ENCODE measurements around the gene TGFBR3L. TPM values are rescaled to one million over a fixed set of nuclear protein-coding genes. Genes with fewer than 3 reads are reported as not detected.

TGFBR3L gene
- total and polyA plus RNA-seq, 2 donors (not counting 3 experiments of a cell fraction or from before 2014, with no cell fraction given) = 0.35 TPM; not detected in 1

GRCh38 chr19:7866399-7867091, 48.1 kb upstream of the TGFBR3L start:
- H3K36me3 ChIP-seq (ENCODE audit: control insufficient read depth in 2 of 2, extremely low read depth in 1 of 2, insufficient read depth in 2 of 2, low read length in 2 of 2) = no peaks in the 10 kb centered on the region
- H3K4me2 ChIP-seq (ENCODE audit: insufficient read depth, low read length) = no peak overlapping the region
- no peak overlapping the region for H3K9ac ChIP-seq (replicated peaks; ENCODE audit: extremely low read depth, insufficient read depth, low read length)
- H2AFZ ChIP-seq (ENCODE audit: low read depth, low read length) = no peak overlapping the region
- ChIA-PET POLR2A (no interaction called here), CTCF (no interaction called here)
- TF ChIP-seq MYC (IDR thresholded peaks at IDR 0.05; ENCODE audit: low read depth, low read length) (no peak), GATA2 (IDR thresholded peaks at IDR 0.05; ENCODE audit: insufficient read depth, insufficient read length, low read depth, low read length) (no peak), POLR2A (IDR thresholded peaks at IDR 0.05; ENCODE audit: low read depth, low read length) (no peak), POLR2AphosphoS5 (IDR thresholded peaks at IDR 0.05; ENCODE audit: insufficient read depth, low read depth, low read length) (no peak), FOS (IDR thresholded peaks at IDR 0.05; ENCODE audit: borderline replicate concordance, insufficient read depth, low read length) (no peak), EZH2 (IDR thresholded peaks at IDR 0.05; ENCODE audit: borderline replicate concordance, low read depth, low read length, severe bottlenecking) (no peak), JUN (IDR thresholded peaks at IDR 0.05; ENCODE audit: borderline replicate concordance, insufficient read depth, insufficient read length, low read depth) (no peak), MAX (IDR thresholded peaks at IDR 0.05; ENCODE audit: insufficient read depth, insufficient read length) (no peak)
- no peaks in the 10 kb centered on the region for H3K9me3 ChIP-seq (replicated peaks; ENCODE audit: control insufficient read depth, insufficient read depth, low read length)
- H3K27ac ChIP-seq (ENCODE audit: insufficient read depth, low read depth, low read length) = no peak overlapping the region
- intact Hi-C loops (cut with micrococcal nuclease) = no loop called here
- H3K9me1 ChIP-seq (replicated peaks; ENCODE audit: control insufficient read depth, extremely low read depth, insufficient read depth, low read length) = no peaks in the 10 kb centered on the region
- DNase-seq (ENCODE audit: low read depth, low spot score) (no peak), FAIRE-seq (no peak)
- H3K4me1 ChIP-seq (ENCODE audit: control insufficient read depth, extremely low read depth, insufficient read depth, low read length) = peaks cover 7% of the 10 kb centered on the region
- dilution Hi-C loops (cut with MboI; ENCODE audit: extremely low pct_ligation_motif_present, low sequenced_read_pairs) = no loop called here
- H3K27me3 ChIP-seq (ENCODE audit: control insufficient read depth in 2 of 2, insufficient read depth in 2 of 2, low read length in 2 of 2) = peaks cover 12 to 21% of the 10 kb centered on the region in 2 experiments
- no peaks in the 10 kb centered on the region for H3K79me2 ChIP-seq (ENCODE audit: control insufficient read depth, insufficient read depth, low read length)
- no peaks in the 10 kb centered on the region for H4K20me1 ChIP-seq (replicated peaks; ENCODE audit: control insufficient read depth, extremely low read depth, insufficient read depth, low read length)
- H3K4me3 ChIP-seq (replicated peaks in 1 of 3; ENCODE audit: insufficient read depth in 1 of 3, low read depth in 1 of 3, low read length in 3 of 3) = no peak overlapping the region
- BruUV-seq (replicated peaks) = no TSS peak
